Measurements from ENCODE around the gene COL17A1.

COL17A1 gene

GRCh38 chr10:104038958-104039752 lies 46.5 kb downstream of the COL17A1 start:
- H3K4me3 ChIP-seq (ENCODE audit: low read length) = no peak overlapping the region
- no peak for TF ChIP-seq CTCF (conservative IDR thresholded peaks at IDR 0.05; ENCODE audit: low read depth, low read length)
- DNase-seq (ENCODE audit: low read depth) = no peak

DNA sequence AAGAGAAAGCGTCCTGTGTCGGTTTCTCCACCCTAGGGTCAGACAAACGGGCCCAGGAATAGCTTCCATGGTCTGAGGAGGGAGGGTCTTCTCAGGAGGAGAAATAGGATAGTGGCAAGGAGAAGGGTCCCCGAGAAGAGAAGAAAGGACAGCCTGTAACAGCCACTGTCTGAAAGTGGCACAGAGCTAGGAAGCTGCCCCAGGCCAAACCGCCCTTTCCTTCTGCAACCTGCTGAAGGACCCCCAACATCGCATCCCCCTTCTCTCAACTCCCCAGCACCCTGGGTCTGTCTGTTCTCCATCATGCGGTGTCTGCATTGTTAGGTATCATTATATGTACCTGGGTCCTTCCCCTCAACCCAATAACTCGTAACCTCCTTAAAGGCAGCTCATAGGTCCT lies 47.1 kb downstream of the COL17A1 start:
- no peak for DNase-seq (ENCODE audit: low read depth)
- TF ChIP-seq CTCF (conservative IDR thresholded peaks at IDR 0.05; ENCODE audit: low read depth, low read length) = no peak
- H3K4me3 ChIP-seq (ENCODE audit: low read length) = no peak overlapping the region

DNA sequence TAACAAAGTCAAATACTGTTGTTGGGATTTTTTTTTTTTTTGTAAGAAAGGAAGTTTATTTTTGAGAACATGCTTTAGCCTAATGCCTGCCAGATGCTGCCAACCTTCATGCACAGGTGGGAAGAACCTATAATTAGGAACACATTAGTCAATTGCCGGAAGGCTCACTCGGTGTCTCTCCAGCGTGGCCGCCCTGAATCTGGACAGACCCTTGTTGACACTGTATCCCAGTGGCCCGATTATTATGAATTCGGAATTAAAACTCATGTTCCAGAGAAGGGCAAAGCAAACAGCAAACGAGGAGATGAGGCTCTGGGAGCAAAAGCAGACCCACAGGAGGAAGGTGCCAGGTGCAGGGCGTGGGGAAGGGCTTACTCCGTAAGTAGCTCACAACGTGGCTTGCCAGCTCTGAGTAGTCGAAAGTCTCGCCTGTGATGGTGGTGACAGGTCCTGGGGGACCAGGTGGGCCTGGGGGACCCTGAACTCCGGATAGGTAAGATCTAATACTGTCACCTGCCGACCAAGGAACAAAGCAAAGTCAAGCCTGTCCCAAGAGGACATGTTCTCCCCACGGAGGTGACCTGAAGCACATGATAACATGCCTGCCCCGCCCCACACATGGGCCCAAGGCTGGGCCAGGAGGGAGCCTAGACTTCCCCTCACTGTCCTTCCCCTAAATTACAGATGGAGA lies 48.3 kb downstream of the COL17A1 start:
- no peak for DNase-seq (ENCODE audit: low read depth)
- no peak overlapping the region for H3K4me3 ChIP-seq (ENCODE audit: low read length)
- TF ChIP-seq CTCF (conservative IDR thresholded peaks at IDR 0.05; ENCODE audit: low read depth, low read length) = no peak

DNA sequence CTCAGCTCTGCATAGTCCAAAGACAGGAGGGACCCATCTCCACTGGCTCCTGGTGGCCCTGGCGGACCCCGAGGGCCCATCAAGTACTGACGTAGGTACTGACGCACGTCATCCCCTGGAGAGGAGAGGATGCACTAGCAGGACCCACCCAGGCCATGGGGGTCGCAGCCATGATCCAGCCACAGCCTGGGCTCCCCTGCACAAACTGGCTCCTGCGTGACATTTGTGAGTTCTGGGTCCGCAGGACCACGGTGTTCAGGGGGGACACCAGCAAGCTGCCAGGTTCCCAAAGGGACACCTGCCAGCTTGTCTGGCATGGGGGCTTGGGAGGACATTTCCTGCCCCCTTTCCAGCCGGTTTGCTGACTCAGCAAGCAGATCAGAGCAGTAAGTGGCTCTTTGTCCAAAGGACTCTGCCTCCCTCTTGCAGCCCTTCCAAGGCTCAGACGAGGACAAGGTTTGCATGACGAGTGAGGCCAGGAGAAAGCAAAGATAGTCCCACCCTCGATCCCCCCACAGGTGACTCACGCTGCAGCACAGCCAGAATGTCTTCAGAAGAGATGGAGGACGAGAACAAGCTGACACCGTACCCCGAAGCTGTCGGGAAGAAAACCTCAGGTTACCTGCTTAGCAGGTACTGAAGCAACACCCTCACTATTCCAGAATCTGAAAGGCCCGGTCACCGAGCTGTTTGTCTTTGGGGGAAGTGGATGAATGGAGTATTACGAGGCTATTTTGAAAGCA lies 49.0 kb downstream of the COL17A1 start:
- DNase-seq (ENCODE audit: low read depth) = no peak
- TF ChIP-seq CTCF (conservative IDR thresholded peaks at IDR 0.05; ENCODE audit: low read depth, low read length) = no peak
- no peak overlapping the region for H3K4me3 ChIP-seq (ENCODE audit: low read length)

DNA sequence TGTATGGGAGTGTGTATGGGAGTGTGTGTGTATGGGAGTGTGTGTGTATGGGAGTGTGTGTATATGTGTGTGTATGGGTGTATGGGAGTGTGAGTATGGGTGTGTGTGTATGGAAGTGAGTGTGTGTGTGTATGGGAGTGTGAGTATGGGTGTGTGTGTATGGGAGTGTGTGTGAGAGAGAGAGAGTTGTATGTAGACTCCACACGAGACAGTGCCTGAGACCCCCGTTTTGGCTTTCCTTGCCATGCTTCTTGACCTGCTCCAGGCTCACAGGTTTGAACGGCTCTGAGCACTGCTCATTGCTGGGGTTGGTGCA lies 49.7 kb downstream of the COL17A1 start:
- no peak for TF ChIP-seq CTCF (conservative IDR thresholded peaks at IDR 0.05; ENCODE audit: low read depth, low read length)
- no peak for DNase-seq (ENCODE audit: low read depth)
- no peak overlapping the region for H3K4me3 ChIP-seq (ENCODE audit: low read length)

GRCh38 chr10:104035194-104036068 lies 50.2 kb downstream of the COL17A1 start:
- no peak overlapping the region for H3K4me3 ChIP-seq (ENCODE audit: low read length)
- TF ChIP-seq CTCF (conservative IDR thresholded peaks at IDR 0.05; ENCODE audit: low read depth, low read length) = no peak
- no peak for DNase-seq (ENCODE audit: low read depth)

All from retinal pigment epithelial cell (primary cell).